WTC11 (cell line): ENCODE measurements around the gene ALDH16A1.

Source experiments
- CTCF ChIP-seq: fragments of 200-600 bp; IDR thresholded peaks from 2 replicates; pipeline ENCODE4 v1.8.0; 2022; ENCODE audit warnings: antibody characterized with exemption
- ELF4 ChIP-seq: sonication (generic); formaldehyde crosslinking; IDR thresholded peaks from 2 replicates; pipeline ENCODE4 v1.8.1; 2022; ENCODE audit warnings: low read depth, mild to moderate bottlenecking, moderate library complexity, missing genetic modification reagents
- JAZF1 ChIP-seq: fragments of 250-450 bp; sonication (Bioruptor Pico); IDR thresholded peaks from 2 replicates; pipeline ENCODE4 v1.9.0; 2021; ENCODE audit warnings: moderate library complexity, mild to moderate bottlenecking, inconsistent platforms
- KAT7 ChIP-seq: sonication (generic); formaldehyde crosslinking; IDR thresholded peaks from 2 replicates; pipeline ENCODE4 v1.8.1; 2023; ENCODE audit warnings: missing genetic modification reagents, mild to moderate bottlenecking, borderline replicate concordance
- MAX ChIP-seq: sonication (generic); formaldehyde crosslinking; IDR thresholded peaks from 2 replicates; pipeline ENCODE4 v1.8.0; 2022; ENCODE audit warnings: mild to moderate bottlenecking, missing genetic modification reagents
- NFE2L1 ChIP-seq: sonication (generic); formaldehyde crosslinking; IDR thresholded peaks from 2 replicates; pipeline ENCODE4 v1.8.1; 2023; ENCODE audit warnings: missing genetic modification reagents
- NFYB ChIP-seq: sonication (generic); formaldehyde crosslinking; conservative IDR thresholded peaks from 2 replicates; pipeline ENCODE4 v1.8.0; 2022; ENCODE audit warnings: low read depth, missing genetic modification reagents
- TCF7 ChIP-seq: sonication (generic); formaldehyde crosslinking; IDR thresholded peaks from 2 replicates; pipeline ENCODE4 v1.8.0; 2022; ENCODE audit warnings: mild to moderate bottlenecking, low read depth, missing genetic modification reagents, moderate library complexity
- USF2 ChIP-seq: sonication (generic); formaldehyde crosslinking; IDR thresholded peaks from 2 replicates; pipeline ENCODE4 v1.8.1; 2023; ENCODE audit warnings: mild to moderate bottlenecking, missing genetic modification reagents, moderate library complexity
- ZNF121 ChIP-seq: sonication (generic); formaldehyde crosslinking; IDR thresholded peaks from 2 replicates; pipeline ENCODE4 v1.8.0; 2023; ENCODE audit warnings: missing genetic modification reagents
- ZNF138 ChIP-seq: sonication (generic); formaldehyde crosslinking; conservative IDR thresholded peaks from 2 replicates; pipeline ENCODE4 v1.8.1; 2022; ENCODE audit warnings: mild to moderate bottlenecking, moderate library complexity, missing genetic modification reagents
- TF ChIP-seq, protein P1 (sequence below): sonication (generic); formaldehyde crosslinking; IDR thresholded peaks from 2 replicates; pipeline ENCODE4 v1.8.1; 2022; ENCODE audit warnings: low read depth, missing genetic modification reagents, borderline replicate concordance

DNA sequence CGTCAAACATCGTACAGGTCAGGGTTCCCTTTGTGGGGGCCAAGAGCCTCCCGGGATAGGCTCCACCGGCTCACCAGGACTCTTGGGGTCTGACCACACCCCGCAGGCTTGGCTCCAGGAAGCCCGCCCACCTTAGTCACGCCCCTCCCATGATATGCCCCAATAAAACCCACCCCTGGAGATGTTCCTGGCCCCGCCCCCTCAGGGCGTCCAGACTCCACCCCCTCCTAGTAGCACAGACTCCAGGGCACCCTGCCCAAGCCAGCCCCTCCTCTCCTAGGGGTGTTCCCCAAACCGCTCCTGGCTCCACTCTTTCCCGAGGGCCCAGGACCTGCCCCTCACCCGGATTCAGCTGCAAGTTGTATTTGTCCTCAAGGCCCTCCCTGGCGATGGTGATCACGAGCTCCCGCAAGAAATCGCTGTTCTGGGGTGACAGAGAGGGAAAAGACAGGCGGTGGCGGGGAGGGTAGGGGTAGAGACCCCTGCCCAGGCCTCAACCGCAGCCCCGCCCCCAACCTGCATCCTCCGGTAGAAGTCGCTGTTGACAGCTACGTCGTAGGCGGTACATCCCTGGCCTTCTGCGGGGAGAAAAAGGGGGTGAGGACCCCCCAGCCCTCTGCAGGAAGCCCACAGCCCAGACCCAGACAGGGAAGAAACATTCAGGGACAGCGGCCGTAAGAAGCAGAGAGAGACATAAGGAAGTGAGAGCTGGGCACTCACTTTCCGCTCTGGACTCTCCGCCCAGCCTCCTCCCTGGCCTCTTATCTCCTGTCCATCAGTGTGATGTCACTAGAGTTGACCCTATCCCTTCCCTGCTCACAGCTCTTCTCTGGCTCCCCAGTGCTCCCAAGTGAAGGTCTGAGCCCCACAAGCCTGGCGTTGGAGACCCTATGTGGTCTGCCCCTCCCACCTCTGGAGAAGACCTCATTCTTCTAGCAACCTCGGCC is 5.3 kb upstream of the ALDH16A1 start:
- TF ChIP-seq CTCF (no peak), ZNF121 (no peak), NFE2L1 (CRISPR knock-in tag) (no peak), ELF4 (no peak), TCF7 (CRISPR knock-in tag) (no peak), JAZF1 (CRISPR knock-in tag) (no peak), USF2 (CRISPR knock-in tag) (no peak), MAX (CRISPR knock-in tag) (no peak), ZNF138 (CRISPR knock-in tag) (no peak), NFYB (CRISPR knock-in tag) (no peak), KAT7 (no peak)
- TF ChIP-seq, protein P1, sequence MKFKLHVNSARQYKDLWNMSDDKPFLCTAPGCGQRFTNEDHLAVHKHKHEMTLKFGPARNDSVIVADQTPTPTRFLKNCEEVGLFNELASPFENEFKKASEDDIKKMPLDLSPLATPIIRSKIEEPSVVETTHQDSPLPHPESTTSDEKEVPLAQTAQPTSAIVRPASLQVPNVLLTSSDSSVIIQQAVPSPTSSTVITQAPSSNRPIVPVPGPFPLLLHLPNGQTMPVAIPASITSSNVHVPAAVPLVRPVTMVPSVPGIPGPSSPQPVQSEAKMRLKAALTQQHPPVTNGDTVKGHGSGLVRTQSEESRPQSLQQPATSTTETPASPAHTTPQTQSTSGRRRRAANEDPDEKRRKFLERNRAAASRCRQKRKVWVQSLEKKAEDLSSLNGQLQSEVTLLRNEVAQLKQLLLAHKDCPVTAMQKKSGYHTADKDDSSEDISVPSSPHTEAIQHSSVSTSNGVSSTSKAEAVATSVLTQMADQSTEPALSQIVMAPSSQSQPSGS (CRISPR knock-in tag) = no peak
